HG02588 (cell line): ENCODE data around the gene GIN1.

Experiments
- ATAC-seq: cut with Tn5 transposase; IDR thresholded peaks from one replicate; pipeline ENCODE4 v1.9.1; 2021; ENCODE audit warnings: mild to moderate bottlenecking, moderate library complexity; ENCODE audit not compliant: unreplicated experiment

GIN1 gene

DNA sequence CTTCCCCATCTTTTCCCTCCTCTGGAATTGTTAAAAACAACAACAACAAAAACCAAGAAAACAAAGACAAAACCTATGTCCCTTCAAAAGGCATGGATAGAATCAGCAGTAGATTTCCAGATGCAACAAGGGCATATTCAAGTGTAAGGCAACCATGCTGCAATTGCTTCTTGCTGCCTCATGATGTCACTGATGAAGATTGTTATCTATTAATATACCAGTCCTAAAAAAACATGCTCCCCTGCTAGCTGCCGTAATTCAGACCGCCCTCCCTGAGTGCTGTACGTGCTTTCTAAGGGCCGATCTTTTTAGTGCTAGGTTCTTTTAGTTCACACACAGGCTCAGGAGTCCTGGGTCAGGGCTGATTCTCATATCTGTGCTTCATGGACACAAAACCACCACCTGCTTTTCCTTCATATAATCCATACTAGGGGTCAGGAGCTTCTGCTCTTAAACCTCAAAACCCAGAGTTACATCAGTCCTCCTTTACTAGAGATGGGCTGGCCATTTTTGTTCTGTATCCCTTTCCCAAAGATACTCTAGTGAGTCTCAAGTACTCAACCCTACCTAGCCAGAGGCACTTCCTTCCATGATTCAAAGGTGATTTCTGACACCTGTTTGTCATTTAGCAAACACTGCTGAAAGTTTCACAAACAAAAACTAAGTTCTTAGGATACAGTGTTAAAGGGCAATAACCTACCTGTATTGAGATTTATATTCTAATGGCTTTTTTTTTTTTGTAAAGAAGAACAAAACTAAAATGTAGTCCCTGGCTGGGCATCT lies 82.1 kb downstream of the GIN1 start:
- no peak for ATAC-seq

DNA sequence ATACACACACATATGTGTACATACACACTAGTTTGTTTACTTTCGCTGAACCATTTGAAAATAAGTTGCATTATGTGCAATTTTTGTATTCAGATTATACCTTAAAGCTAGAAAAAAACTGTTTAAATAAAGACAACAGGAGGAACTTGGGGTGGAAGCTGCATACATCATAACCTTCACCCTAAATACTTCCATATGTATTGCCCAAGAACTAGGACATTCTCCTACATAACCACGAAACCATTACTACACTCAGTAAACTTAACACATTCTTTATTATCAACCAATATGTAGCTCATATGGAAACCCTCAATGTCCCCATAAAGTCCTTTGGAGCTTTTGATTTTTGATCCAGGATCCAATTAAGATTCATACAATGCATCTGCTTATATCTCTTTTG lies 83.3 kb downstream of the GIN1 start:
- ATAC-seq: no peak
